Measurements from ENCODE around the gene TTLL7.
"Not testable (repeated sequence)": the region's sequence is repeated elsewhere in the genome, so short reads cannot be mapped to it uniquely, and the experiment has no call there.

Gene TTLL7

GRCh38 chr1:83994111-83994510 is 4.8 kb downstream of the TTLL7 start:
- H3K79me2 ChIP-seq (ENCODE audit: insufficient read depth, low read length), result no peaks in the 10 kb centered on the region
- no peak overlapping the region for H3K4me2 ChIP-seq (ENCODE audit: low read length)
- H3K9ac ChIP-seq (ENCODE audit: low read length), result no peak overlapping the region
- H3K36me3 ChIP-seq (ENCODE audit: insufficient read depth, low read length), result no peaks in the 10 kb centered on the region
- no peaks in the 10 kb centered on the region for H3K9me3 ChIP-seq (ENCODE audit: low read length)
- no peak overlapping the region for H2AFZ ChIP-seq (ENCODE audit: low read length)
- no peaks in the 10 kb centered on the region for H4K20me1 ChIP-seq (ENCODE audit: insufficient read depth, low read length)
- no peak overlapping the region for H3K4me3 ChIP-seq (ENCODE audit: low read depth, low read length, poor library complexity, severe bottlenecking)
- H3F3A ChIP-seq (ENCODE audit: insufficient read depth, low read length), result no peaks in the 10 kb centered on the region
- no peaks in the 10 kb centered on the region for H3K27me3 ChIP-seq (ENCODE audit: insufficient read depth, low read length)
- no peak overlapping the region for H3K27ac ChIP-seq (ENCODE audit: low read depth, low read length, poor library complexity, severe bottlenecking)
- H3K4me1 ChIP-seq (ENCODE audit: insufficient read depth, low read length, severe bottlenecking), result peaks cover 4% of the 10 kb centered on the region
- TF ChIP-seq EZH2 (IDR thresholded peaks at IDR 0.05; ENCODE audit: borderline replicate concordance, low read length), result no peak
- TF ChIP-seq, protein P1, sequence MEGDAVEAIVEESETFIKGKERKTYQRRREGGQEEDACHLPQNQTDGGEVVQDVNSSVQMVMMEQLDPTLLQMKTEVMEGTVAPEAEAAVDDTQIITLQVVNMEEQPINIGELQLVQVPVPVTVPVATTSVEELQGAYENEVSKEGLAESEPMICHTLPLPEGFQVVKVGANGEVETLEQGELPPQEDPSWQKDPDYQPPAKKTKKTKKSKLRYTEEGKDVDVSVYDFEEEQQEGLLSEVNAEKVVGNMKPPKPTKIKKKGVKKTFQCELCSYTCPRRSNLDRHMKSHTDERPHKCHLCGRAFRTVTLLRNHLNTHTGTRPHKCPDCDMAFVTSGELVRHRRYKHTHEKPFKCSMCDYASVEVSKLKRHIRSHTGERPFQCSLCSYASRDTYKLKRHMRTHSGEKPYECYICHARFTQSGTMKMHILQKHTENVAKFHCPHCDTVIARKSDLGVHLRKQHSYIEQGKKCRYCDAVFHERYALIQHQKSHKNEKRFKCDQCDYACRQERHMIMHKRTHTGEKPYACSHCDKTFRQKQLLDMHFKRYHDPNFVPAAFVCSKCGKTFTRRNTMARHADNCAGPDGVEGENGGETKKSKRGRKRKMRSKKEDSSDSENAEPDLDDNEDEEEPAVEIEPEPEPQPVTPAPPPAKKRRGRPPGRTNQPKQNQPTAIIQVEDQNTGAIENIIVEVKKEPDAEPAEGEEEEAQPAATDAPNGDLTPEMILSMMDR (IDR thresholded peaks at IDR 0.05; ENCODE audit: low read length), result no peak
- H3K9me2 ChIP-seq (ENCODE audit: low read depth, low read length), result no peaks in the 10 kb centered on the region

DNA sequence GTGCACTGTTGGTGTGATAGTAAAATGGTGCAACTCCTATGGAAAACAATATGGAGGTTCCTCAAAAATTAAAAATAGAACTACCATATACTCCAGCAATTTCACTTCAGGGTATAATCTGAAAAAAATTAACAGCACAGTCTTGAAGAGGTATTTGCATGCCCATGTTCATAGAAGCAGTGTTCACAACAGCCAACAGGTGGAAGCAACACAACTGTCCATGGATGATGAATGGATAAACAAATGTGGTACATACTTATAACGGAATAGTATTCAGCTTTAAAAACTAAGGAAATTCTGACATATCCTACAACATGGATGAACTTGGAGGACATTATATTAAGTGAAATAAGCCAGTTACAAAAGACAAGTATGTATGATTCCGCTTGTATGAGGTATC is 8.2 kb downstream of the TTLL7 start:
- no peaks in the 10 kb centered on the region for H3K9me2 ChIP-seq (ENCODE audit: low read depth, low read length)
- H3K27ac ChIP-seq (ENCODE audit: low read depth, low read length, poor library complexity, severe bottlenecking), result no peak overlapping the region
- TF ChIP-seq, protein P1 (IDR thresholded peaks at IDR 0.05; ENCODE audit: low read length), result no peak
- TF ChIP-seq EZH2 (IDR thresholded peaks at IDR 0.05; ENCODE audit: borderline replicate concordance, low read length), result no peak
- H3K79me2 ChIP-seq (ENCODE audit: insufficient read depth, low read length), result no peaks in the 10 kb centered on the region
- no peak overlapping the region for H3K9ac ChIP-seq (ENCODE audit: low read length)
- H3K4me3 ChIP-seq (ENCODE audit: low read depth, low read length, poor library complexity, severe bottlenecking), result no peak overlapping the region
- no peaks in the 10 kb centered on the region for H3K36me3 ChIP-seq (ENCODE audit: insufficient read depth, low read length)
- no peak overlapping the region for H3K4me2 ChIP-seq (ENCODE audit: low read length)
- H2AFZ ChIP-seq (ENCODE audit: low read length), result no peak overlapping the region
- no peaks in the 10 kb centered on the region for H3K27me3 ChIP-seq (ENCODE audit: insufficient read depth, low read length)
- no peaks in the 10 kb centered on the region for H3K9me3 ChIP-seq (ENCODE audit: low read length)
- H3K4me1 ChIP-seq (ENCODE audit: insufficient read depth, low read length, severe bottlenecking), result no peaks in the 10 kb centered on the region
- H3F3A ChIP-seq (ENCODE audit: insufficient read depth, low read length), result no peaks in the 10 kb centered on the region
- H4K20me1 ChIP-seq (ENCODE audit: insufficient read depth, low read length), result no peaks in the 10 kb centered on the region

GRCh38 chr1:83985048-83985447 is 13.9 kb downstream of the TTLL7 start:
- H4K20me1 ChIP-seq (ENCODE audit: insufficient read depth, low read length), result no peaks in the 10 kb centered on the region
- no peak overlapping the region for H3K9ac ChIP-seq (ENCODE audit: low read length)
- no peaks in the 10 kb centered on the region for H3K9me3 ChIP-seq (ENCODE audit: low read length)
- no peak overlapping the region for H3K4me3 ChIP-seq (ENCODE audit: low read depth, low read length, poor library complexity, severe bottlenecking)
- no peaks in the 10 kb centered on the region for H3K36me3 ChIP-seq (ENCODE audit: insufficient read depth, low read length)
- H3K4me2 ChIP-seq (ENCODE audit: low read length), result no peak overlapping the region
- no peaks in the 10 kb centered on the region for H3K79me2 ChIP-seq (ENCODE audit: insufficient read depth, low read length)
- H3K9me2 ChIP-seq (ENCODE audit: low read depth, low read length), result no peaks in the 10 kb centered on the region
- no peaks in the 10 kb centered on the region for H3F3A ChIP-seq (ENCODE audit: insufficient read depth, low read length)
- H3K27ac ChIP-seq (ENCODE audit: low read depth, low read length, poor library complexity, severe bottlenecking), result no peak overlapping the region
- no peaks in the 10 kb centered on the region for H3K4me1 ChIP-seq (ENCODE audit: insufficient read depth, low read length, severe bottlenecking)
- no peak overlapping the region for H2AFZ ChIP-seq (ENCODE audit: low read length)
- H3K27me3 ChIP-seq (ENCODE audit: insufficient read depth, low read length), result no peaks in the 10 kb centered on the region
- TF ChIP-seq EZH2 (IDR thresholded peaks at IDR 0.05; ENCODE audit: borderline replicate concordance, low read length), result no peak
- TF ChIP-seq, protein P1 (IDR thresholded peaks at IDR 0.05; ENCODE audit: low read length), result no peak

DNA sequence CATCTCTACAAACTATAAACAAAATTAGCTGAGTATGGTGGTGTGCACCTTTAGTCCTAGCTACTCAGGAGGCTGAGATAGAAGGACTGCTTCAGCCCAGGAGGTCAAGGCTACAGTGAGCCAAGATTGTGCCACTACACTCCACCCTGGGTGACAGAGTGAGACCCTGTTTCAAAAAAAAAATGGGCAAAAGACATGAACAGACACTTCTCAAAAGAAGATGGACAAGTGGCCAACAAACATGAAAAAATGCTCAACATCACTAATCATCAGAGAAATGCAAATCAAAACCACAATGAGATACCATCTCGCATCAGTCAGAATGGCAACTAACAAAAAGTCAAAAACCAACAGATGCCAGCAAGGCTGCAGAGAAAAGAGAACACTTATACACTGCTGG is 15.0 kb downstream of the TTLL7 start:
- not testable (repeated sequence) for H3K9me2 ChIP-seq (ENCODE audit: low read depth, low read length); H3K9me3 ChIP-seq (ENCODE audit: low read length); H2AFZ ChIP-seq (ENCODE audit: low read length); H3K27ac ChIP-seq (ENCODE audit: low read depth, low read length, poor library complexity, severe bottlenecking); H3K9ac ChIP-seq (ENCODE audit: low read length); H3K79me2 ChIP-seq (ENCODE audit: insufficient read depth, low read length); H3F3A ChIP-seq (ENCODE audit: insufficient read depth, low read length); H3K36me3 ChIP-seq (ENCODE audit: insufficient read depth, low read length); H3K4me3 ChIP-seq (ENCODE audit: low read depth, low read length, poor library complexity, severe bottlenecking); H4K20me1 ChIP-seq (ENCODE audit: insufficient read depth, low read length); H3K4me1 ChIP-seq (ENCODE audit: insufficient read depth, low read length, severe bottlenecking); H3K27me3 ChIP-seq (ENCODE audit: insufficient read depth, low read length); H3K4me2 ChIP-seq (ENCODE audit: low read length)
